KMS-11 (cell line): ENCODE measurements around the gene BMP8A.

Experiments used
- H2AFZ ChIP-seq: fragments of 200-600 bp; sonication (generic); 2 replicates; pipeline ENCODE4 v1.6.1; 2016; ENCODE audit warnings: antibody characterized with exemption, mixed run types, low read depth
- H3K27ac ChIP-seq: fragments of 200-600 bp; sonication (generic); 2 replicates; pipeline ENCODE4 v1.6.1; 2016; ENCODE audit warnings: mild to moderate bottlenecking, mixed run types
- H3K27me3 ChIP-seq: fragments of 200-600 bp; sonication (generic); 2 replicates; pipeline ENCODE4 v1.6.1; 2017; ENCODE audit warnings: mild to moderate bottlenecking, low read depth, mixed run types, moderate library complexity; ENCODE audit not compliant: insufficient read depth
- H3K36me3 ChIP-seq: fragments of 200-600 bp; sonication (generic); 2 replicates; pipeline ENCODE4 v1.6.1; 2017; ENCODE audit warnings: mild to moderate bottlenecking, mixed run types; ENCODE audit not compliant: insufficient read depth
- H3K4me1 ChIP-seq: fragments of 200-600 bp; sonication (generic); 2 replicates; pipeline ENCODE4 v1.6.1; 2016; ENCODE audit warnings: mild to moderate bottlenecking, low read depth, mixed run types; ENCODE audit not compliant: poor library complexity, severe bottlenecking
- H3K4me2 ChIP-seq: fragments of 200-600 bp; sonication (generic); 2 replicates; pipeline ENCODE4 v1.7.0; 2016; ENCODE audit warnings: mild to moderate bottlenecking, mixed run types
- H3K4me3 ChIP-seq: fragments of 200-600 bp; sonication (generic); IDR thresholded peaks from 2 replicates; pipeline ENCODE4 v1.6.1; 2017; ENCODE audit warnings: low read depth, low read length, mixed read lengths; ENCODE audit not compliant: insufficient read depth
- H3K79me2 ChIP-seq: fragments of 200-600 bp; sonication (generic); 2 replicates; pipeline ENCODE4 v1.6.1; 2016; ENCODE audit warnings: low read depth, mixed run types; ENCODE audit not compliant: insufficient read depth
- H3K9ac ChIP-seq: fragments of 200-600 bp; sonication (generic); 2 replicates; pipeline ENCODE4 v1.6.1; 2016; ENCODE audit warnings: mild to moderate bottlenecking, mixed run types
- H4K20me1 ChIP-seq: fragments of 200-600 bp; sonication (generic); 2 replicates; pipeline ENCODE4 v1.6.1; 2016; ENCODE audit warnings: mild to moderate bottlenecking, mixed run types; ENCODE audit not compliant: insufficient read depth
- TF ChIP-seq, protein P1 (sequence below): fragments of 200-600 bp; sonication (generic); conservative IDR thresholded peaks from 2 replicates; pipeline ENCODE4 v1.6.1; 2017; ENCODE audit warnings: low read depth, mild to moderate bottlenecking, antibody characterized with exemption, low read length, moderate library complexity, mixed read lengths

The BMP8A gene

DNA sequence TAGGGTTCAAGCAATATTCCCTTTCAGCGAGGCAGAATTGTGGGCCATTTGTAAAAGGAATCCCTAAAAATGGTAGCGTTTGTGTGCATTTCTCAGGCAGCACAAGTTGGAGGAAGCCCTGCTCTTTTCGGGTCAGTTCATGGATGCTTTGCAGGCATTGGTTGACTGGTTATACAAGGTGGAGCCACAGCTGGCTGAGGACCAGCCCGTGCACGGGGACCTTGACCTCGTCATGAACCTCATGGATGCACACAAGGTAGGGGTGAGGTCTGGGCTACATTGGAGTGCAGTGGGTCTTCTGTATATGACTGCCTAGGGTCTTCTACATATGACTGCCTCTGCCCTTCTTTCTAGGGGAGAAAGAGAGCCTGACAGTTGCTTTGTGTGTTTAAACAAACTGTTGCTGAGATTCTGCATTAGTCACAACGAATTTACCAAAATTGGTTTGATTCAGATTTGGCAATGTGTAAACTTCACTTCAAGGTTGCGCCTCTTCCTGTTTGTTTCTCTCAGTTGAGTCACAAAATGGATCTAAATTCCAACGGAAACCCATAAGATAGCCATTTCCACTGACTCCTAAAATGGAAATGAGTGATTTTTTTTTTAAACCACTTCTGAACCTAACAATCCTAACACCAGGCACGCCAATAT lies 40.4 kb upstream of the BMP8A start:
- Histone ChIP-seq H4K20me1 (no peaks in the 10 kb centered on the region), H3K4me2 (no peak overlapping the region), H2AFZ (no peak overlapping the region), H3K79me2 (no peaks in the 10 kb centered on the region), H3K27ac (no peak overlapping the region), H3K27me3 (no peaks in the 10 kb centered on the region), H3K4me3 (no peak overlapping the region), H3K36me3 (peaks cover 7% of the 10 kb centered on the region; the same call in 1 of the 2 replicates), H3K9ac (no peak overlapping the region), H3K4me1 (no peaks in the 10 kb centered on the region)
- TF ChIP-seq, protein P1, sequence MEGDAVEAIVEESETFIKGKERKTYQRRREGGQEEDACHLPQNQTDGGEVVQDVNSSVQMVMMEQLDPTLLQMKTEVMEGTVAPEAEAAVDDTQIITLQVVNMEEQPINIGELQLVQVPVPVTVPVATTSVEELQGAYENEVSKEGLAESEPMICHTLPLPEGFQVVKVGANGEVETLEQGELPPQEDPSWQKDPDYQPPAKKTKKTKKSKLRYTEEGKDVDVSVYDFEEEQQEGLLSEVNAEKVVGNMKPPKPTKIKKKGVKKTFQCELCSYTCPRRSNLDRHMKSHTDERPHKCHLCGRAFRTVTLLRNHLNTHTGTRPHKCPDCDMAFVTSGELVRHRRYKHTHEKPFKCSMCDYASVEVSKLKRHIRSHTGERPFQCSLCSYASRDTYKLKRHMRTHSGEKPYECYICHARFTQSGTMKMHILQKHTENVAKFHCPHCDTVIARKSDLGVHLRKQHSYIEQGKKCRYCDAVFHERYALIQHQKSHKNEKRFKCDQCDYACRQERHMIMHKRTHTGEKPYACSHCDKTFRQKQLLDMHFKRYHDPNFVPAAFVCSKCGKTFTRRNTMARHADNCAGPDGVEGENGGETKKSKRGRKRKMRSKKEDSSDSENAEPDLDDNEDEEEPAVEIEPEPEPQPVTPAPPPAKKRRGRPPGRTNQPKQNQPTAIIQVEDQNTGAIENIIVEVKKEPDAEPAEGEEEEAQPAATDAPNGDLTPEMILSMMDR: no peak

DNA sequence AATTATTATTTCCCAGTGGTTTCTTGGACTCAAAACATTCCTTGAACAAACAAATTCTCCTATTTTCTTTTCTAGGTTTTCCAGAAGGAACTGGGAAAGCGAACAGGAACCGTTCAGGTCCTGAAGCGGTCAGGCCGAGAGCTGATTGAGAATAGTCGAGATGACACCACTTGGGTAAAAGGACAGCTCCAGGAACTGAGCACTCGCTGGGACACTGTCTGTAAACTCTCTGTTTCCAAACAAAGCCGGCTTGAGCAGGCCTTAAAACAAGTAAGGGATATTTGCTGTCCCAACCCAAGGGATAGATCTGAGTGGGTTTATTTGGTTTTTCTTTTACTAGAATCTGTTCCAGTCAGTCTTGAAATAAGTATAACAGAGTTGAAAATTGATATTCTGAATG lies 39.4 kb upstream of the BMP8A start:
- H3K9ac ChIP-seq: no peak overlapping the region
- no peak overlapping the region for H2AFZ ChIP-seq
- peaks cover 7% of the 10 kb centered on the region; the same call in 1 of the 2 replicates for H3K36me3 ChIP-seq
- no peaks in the 10 kb centered on the region for H3K79me2 ChIP-seq
- H3K4me1 ChIP-seq: no peaks in the 10 kb centered on the region
- no peak overlapping the region for H3K4me2 ChIP-seq
- H4K20me1 ChIP-seq: no peaks in the 10 kb centered on the region
- no peaks in the 10 kb centered on the region for H3K27me3 ChIP-seq
- TF ChIP-seq, protein P1: no peak
- H3K27ac ChIP-seq: no peak overlapping the region
- no peak overlapping the region for H3K4me3 ChIP-seq

DNA sequence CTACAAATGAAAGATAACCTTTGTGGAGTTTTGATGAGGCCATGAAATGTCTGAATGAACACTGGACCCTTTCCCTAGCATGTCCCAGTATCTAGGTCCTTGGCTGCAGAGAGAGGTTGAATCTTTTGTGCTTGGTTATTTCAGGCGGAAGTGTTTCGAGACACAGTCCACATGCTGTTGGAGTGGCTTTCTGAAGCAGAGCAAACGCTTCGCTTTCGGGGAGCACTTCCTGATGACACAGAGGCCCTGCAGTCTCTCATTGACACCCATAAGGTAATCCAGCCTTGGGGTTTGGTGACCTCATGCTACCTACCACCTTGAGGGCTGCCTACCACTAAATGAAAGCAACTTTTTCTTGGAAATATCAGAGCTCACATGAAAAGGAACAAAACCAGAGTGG lies 38.9 kb upstream of the BMP8A start:
- H3K4me1 ChIP-seq: no peaks in the 10 kb centered on the region
- no peaks in the 10 kb centered on the region for H3K79me2 ChIP-seq
- H4K20me1 ChIP-seq: no peaks in the 10 kb centered on the region
- no peak overlapping the region for H3K27ac ChIP-seq
- no peak overlapping the region for H3K4me2 ChIP-seq
- peaks cover 7% of the 10 kb centered on the region; the same call in 1 of the 2 replicates for H3K36me3 ChIP-seq
- no peak overlapping the region for H3K9ac ChIP-seq
- TF ChIP-seq, protein P1: no peak
- H3K27me3 ChIP-seq: no peaks in the 10 kb centered on the region
- no peak overlapping the region for H3K4me3 ChIP-seq
- H2AFZ ChIP-seq: no peak overlapping the region

GRCh38 chr1:39453603-39454002 lies 37.8 kb upstream of the BMP8A start:
- no peaks in the 10 kb centered on the region for H4K20me1 ChIP-seq
- H3K9ac ChIP-seq: no peak overlapping the region
- peaks cover 7% of the 10 kb centered on the region; the same call in 1 of the 2 replicates for H3K36me3 ChIP-seq
- no peak overlapping the region for H3K4me2 ChIP-seq
- no peaks in the 10 kb centered on the region for H3K27me3 ChIP-seq
- H3K4me3 ChIP-seq: no peak overlapping the region
- no peak overlapping the region for H3K27ac ChIP-seq
- TF ChIP-seq, protein P1: no peak
- H3K4me1 ChIP-seq: no peaks in the 10 kb centered on the region
- no peaks in the 10 kb centered on the region for H3K79me2 ChIP-seq
- H2AFZ ChIP-seq: no peak overlapping the region
